ENCODE measurements around the gene RBM39.
"Not testable (repeated sequence)": the region's sequence is repeated elsewhere in the genome, so short reads cannot be mapped to it uniquely, and the experiment has no call there.

Gene RBM39

DNA sequence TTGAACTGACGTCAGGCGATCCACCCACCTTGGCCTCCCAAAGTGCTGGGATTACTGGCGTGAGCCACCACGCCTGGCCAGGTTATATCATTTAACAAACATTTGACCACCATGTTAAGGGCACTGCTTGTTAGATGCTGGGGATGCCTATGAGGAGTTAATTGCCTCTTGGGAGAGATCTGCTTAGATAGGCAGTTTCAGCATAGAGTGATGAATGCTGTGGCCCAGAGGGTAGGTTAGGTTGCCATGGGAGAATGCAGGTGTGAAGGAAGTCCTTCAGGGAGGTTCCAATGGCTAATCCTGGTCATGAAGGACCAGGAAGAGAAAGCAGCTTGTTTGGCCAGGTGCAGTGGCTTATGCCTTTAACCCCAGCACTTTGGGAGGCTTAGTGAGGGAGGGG is 46.7 kb upstream of the RBM39 start:
- no peak overlapping the region for H3K4me2 ChIP-seq (ENCODE audit: low read length)
- H3K27me3 ChIP-seq (ENCODE audit: insufficient read depth, low read length): no peaks in the 10 kb centered on the region
- H3K79me2 ChIP-seq (ENCODE audit: insufficient read depth, low read length): peaks cover 9% of the 10 kb centered on the region
- TF ChIP-seq EZH2 (IDR thresholded peaks at IDR 0.05; ENCODE audit: borderline replicate concordance, low read length): no peak
- TF ChIP-seq, protein P1, sequence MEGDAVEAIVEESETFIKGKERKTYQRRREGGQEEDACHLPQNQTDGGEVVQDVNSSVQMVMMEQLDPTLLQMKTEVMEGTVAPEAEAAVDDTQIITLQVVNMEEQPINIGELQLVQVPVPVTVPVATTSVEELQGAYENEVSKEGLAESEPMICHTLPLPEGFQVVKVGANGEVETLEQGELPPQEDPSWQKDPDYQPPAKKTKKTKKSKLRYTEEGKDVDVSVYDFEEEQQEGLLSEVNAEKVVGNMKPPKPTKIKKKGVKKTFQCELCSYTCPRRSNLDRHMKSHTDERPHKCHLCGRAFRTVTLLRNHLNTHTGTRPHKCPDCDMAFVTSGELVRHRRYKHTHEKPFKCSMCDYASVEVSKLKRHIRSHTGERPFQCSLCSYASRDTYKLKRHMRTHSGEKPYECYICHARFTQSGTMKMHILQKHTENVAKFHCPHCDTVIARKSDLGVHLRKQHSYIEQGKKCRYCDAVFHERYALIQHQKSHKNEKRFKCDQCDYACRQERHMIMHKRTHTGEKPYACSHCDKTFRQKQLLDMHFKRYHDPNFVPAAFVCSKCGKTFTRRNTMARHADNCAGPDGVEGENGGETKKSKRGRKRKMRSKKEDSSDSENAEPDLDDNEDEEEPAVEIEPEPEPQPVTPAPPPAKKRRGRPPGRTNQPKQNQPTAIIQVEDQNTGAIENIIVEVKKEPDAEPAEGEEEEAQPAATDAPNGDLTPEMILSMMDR (IDR thresholded peaks at IDR 0.05; ENCODE audit: low read length): no peak
- no peaks in the 10 kb centered on the region for H3K4me1 ChIP-seq (ENCODE audit: insufficient read depth, low read length, severe bottlenecking)
- no peaks in the 10 kb centered on the region for H4K20me1 ChIP-seq (ENCODE audit: insufficient read depth, low read length)
- no peak overlapping the region for H3K9ac ChIP-seq (ENCODE audit: low read length)
- no peaks in the 10 kb centered on the region for H3F3A ChIP-seq (ENCODE audit: insufficient read depth, low read length)
- H2AFZ ChIP-seq (ENCODE audit: low read length): no peak overlapping the region
- no peak overlapping the region for H3K27ac ChIP-seq (ENCODE audit: low read depth, low read length, poor library complexity, severe bottlenecking)
- H3K36me3 ChIP-seq (ENCODE audit: insufficient read depth, low read length): peaks cover 17% of the 10 kb centered on the region
- H3K9me3 ChIP-seq (ENCODE audit: low read length): no peaks in the 10 kb centered on the region
- H3K4me3 ChIP-seq (ENCODE audit: low read depth, low read length, poor library complexity, severe bottlenecking): no peak overlapping the region
- H3K9me2 ChIP-seq (ENCODE audit: low read depth, low read length): no peaks in the 10 kb centered on the region

DNA sequence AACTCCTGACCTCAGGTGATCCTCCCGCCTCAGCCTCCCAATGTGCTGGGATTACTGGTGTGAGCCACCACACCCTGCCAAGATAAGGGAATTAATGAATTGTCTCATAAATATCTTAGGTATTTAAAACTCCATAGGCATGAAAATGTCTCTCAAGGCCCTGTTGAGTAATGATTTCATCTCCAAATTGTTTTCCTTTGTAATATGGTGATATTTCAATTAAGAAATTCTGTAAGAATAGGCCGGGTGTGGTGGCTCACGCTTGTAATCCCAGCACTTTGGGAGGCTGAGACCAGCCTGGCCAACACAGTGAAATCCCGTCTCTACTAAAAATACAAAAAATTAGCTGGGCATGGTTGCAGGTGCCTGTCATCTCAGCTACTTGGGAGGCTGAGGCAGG is 43.5 kb upstream of the RBM39 start:
- H3K36me3 ChIP-seq (ENCODE audit: insufficient read depth, low read length): peaks cover 31% of the 10 kb centered on the region
- H3K4me1 ChIP-seq (ENCODE audit: insufficient read depth, low read length, severe bottlenecking); H3K4me3 ChIP-seq (ENCODE audit: low read depth, low read length, poor library complexity, severe bottlenecking); H3K9ac ChIP-seq (ENCODE audit: low read length); H3K9me2 ChIP-seq (ENCODE audit: low read depth, low read length); H3K27me3 ChIP-seq (ENCODE audit: insufficient read depth, low read length); H3F3A ChIP-seq (ENCODE audit: insufficient read depth, low read length); H4K20me1 ChIP-seq (ENCODE audit: insufficient read depth, low read length); H3K4me2 ChIP-seq (ENCODE audit: low read length); H3K9me3 ChIP-seq (ENCODE audit: low read length); H3K27ac ChIP-seq (ENCODE audit: low read depth, low read length, poor library complexity, severe bottlenecking); H2AFZ ChIP-seq (ENCODE audit: low read length): not testable (repeated sequence)
- peaks cover 25% of the 10 kb centered on the region for H3K79me2 ChIP-seq (ENCODE audit: insufficient read depth, low read length)

DNA sequence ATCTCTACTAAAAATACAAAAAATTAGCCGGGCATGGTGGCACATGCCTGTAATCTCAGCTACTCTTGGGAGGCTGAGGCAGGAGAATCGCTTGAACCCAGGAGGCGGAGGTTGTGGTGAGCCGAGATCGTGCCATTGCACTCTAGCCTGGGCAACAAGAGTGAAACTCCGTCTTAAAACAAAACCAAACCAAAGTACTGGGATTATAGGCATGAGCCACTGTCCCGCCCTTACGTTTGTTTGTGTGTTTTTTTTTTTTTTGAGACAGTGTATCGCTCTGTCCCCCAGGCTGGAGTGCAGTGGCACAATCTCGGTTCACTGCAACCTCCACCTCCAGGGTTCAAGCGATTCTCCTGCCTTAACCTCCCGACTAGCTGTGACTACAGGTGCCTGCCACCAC is 41.8 kb upstream of the RBM39 start:
- H3K4me1 ChIP-seq (ENCODE audit: insufficient read depth, low read length, severe bottlenecking); H3K4me2 ChIP-seq (ENCODE audit: low read length); H3K27ac ChIP-seq (ENCODE audit: low read depth, low read length, poor library complexity, severe bottlenecking); H3K4me3 ChIP-seq (ENCODE audit: low read depth, low read length, poor library complexity, severe bottlenecking); H3K27me3 ChIP-seq (ENCODE audit: insufficient read depth, low read length); H3K9me2 ChIP-seq (ENCODE audit: low read depth, low read length); H4K20me1 ChIP-seq (ENCODE audit: insufficient read depth, low read length); H2AFZ ChIP-seq (ENCODE audit: low read length); H3F3A ChIP-seq (ENCODE audit: insufficient read depth, low read length); H3K9me3 ChIP-seq (ENCODE audit: low read length); H3K9ac ChIP-seq (ENCODE audit: low read length): not testable (repeated sequence)
- peaks cover 37% of the 10 kb centered on the region for H3K36me3 ChIP-seq (ENCODE audit: insufficient read depth, low read length)
- H3K79me2 ChIP-seq (ENCODE audit: insufficient read depth, low read length): peaks cover 30% of the 10 kb centered on the region

DNA sequence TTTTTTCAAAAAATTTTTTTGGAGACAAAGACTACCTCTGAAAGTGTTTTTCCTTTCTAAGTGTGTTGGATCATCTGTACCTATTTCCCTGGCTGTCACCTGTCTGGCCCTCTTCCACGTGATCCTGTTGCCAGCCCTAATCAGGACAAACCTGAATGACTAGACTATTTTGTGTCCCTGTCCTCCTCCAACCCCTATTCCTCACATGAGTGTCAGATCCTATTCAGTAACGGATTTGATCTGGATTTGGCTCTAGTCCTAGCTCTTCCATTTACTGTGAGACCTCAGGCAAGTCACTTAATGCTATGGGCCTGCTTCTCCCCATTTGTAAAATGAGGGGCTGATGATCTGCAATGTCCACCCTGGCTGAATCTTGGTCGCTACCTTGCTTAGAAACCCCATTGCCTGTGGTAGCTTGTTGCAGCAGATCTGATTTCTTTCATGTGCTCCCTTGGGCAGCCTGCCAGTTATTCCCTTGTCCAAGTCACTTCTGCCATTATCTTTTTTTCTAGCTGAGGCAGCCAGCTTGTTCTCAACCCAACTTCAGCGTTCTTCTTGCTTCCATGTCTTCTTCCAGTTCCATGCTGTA is 34.5 kb upstream of the RBM39 start:
- no peaks in the 10 kb centered on the region for H3K9me3 ChIP-seq (ENCODE audit: low read length)
- H3K9ac ChIP-seq (ENCODE audit: low read length): no peak overlapping the region
- H3K4me1 ChIP-seq (ENCODE audit: insufficient read depth, low read length, severe bottlenecking): peaks cover 51% of the 10 kb centered on the region
- peaks cover 17% of the 10 kb centered on the region for H3K36me3 ChIP-seq (ENCODE audit: insufficient read depth, low read length)
- no peak overlapping the region for H2AFZ ChIP-seq (ENCODE audit: low read length)
- no peak overlapping the region for H3K4me3 ChIP-seq (ENCODE audit: low read depth, low read length, poor library complexity, severe bottlenecking)
- no peaks in the 10 kb centered on the region for H4K20me1 ChIP-seq (ENCODE audit: insufficient read depth, low read length)
- H3K79me2 ChIP-seq (ENCODE audit: insufficient read depth, low read length): peaks cover 61% of the 10 kb centered on the region
- no peaks in the 10 kb centered on the region for H3K27me3 ChIP-seq (ENCODE audit: insufficient read depth, low read length)
- TF ChIP-seq EZH2 (IDR thresholded peaks at IDR 0.05; ENCODE audit: borderline replicate concordance, low read length): no peak
- TF ChIP-seq, protein P1 (IDR thresholded peaks at IDR 0.05; ENCODE audit: low read length): no peak
- no peak overlapping the region for H3K4me2 ChIP-seq (ENCODE audit: low read length)
- H3F3A ChIP-seq (ENCODE audit: insufficient read depth, low read length): no peaks in the 10 kb centered on the region
- no peaks in the 10 kb centered on the region for H3K9me2 ChIP-seq (ENCODE audit: low read depth, low read length)
- peak overlapping the region; percentile 6 for H3K27ac ChIP-seq (ENCODE audit: low read depth, low read length, poor library complexity, severe bottlenecking)

Measured in OCI-LY1 (cell line).